ENCODE measurements around the gene ABHD14A. TPM values are rescaled to one million over a fixed set of nuclear protein-coding genes. Genes with fewer than 3 reads are reported as not detected.

The ABHD14A gene
- total and polyA plus RNA-seq, 2 of the 4 experiments (the other 2 are of a cell fraction): 3.4 to 10.0 TPM

GRCh38 chr3:51934139-51934850 lies 40.6 kb upstream of the ABHD14A start:
- H2BK20ac ChIP-seq (ENCODE audit: low read depth, low read length): no peak overlapping the region
- no CpG with 5 or more reads among the region's 11 CpGs for WGBS, 2 experiments (ENCODE audit: extremely low coverage in 2 of 2, insufficient read length in 1 of 2)
- H3K36me3 ChIP-seq (ENCODE audit: control insufficient read depth, insufficient read depth, low read length): peaks cover 59% of the 10 kb centered on the region
- no TSS peak for BruUV-seq (replicated peaks)
- no peak overlapping the region for H4K8ac ChIP-seq (ENCODE audit: low read depth in 2 of 2, low read length in 2 of 2)
- CTCF ChIA-PET: no interaction called here
- H3K4me2 ChIP-seq (ENCODE audit: low read depth, low read length): no peak overlapping the region
- no peak overlapping the region for H3K23ac ChIP-seq (ENCODE audit: low read depth, low read length)
- H2AK9ac ChIP-seq (replicated peaks; ENCODE audit: low read depth, low read length, poor library complexity): no peak overlapping the region
- dilution Hi-C loops (cut with HindIII; ENCODE audit: low sequenced_read_pairs, unreplicated experiment): no loop called here
- no peaks in the 10 kb centered on the region for H3K4me1 ChIP-seq (ENCODE audit: control insufficient read depth, insufficient read depth, low read length)
- intact Hi-C loops (cut with micrococcal nuclease): no loop called here
- H2BK15ac ChIP-seq (ENCODE audit: low read depth, low read length): no peak overlapping the region
- no peak overlapping the region for H3K18ac ChIP-seq (ENCODE audit: low read depth, low read length)
- H3K9me1 ChIP-seq (ENCODE audit: insufficient read depth, low read length): no peaks in the 10 kb centered on the region
- no peak overlapping the region for H3K56ac ChIP-seq (ENCODE audit: extremely low read depth, insufficient read depth, low read length)
- H3K79me1 ChIP-seq (ENCODE audit: low read depth in 1 of 2, low read length in 2 of 2): peaks cover 4 to 9% of the 10 kb centered on the region in 2 experiments; a peak in 2 of 4 replicates
- in situ Hi-C loops (cut with MboI; ENCODE audit: low sequenced_read_pairs): loop anchor here (25.0 kb wide), 1 partner anchor 547 kb away; the partner anchor contains the start of genes MANF and RBM15B
- no peak overlapping the region for H4K91ac ChIP-seq (ENCODE audit: insufficient read depth, low read depth, low read length)
- no peak overlapping the region for H2AFZ ChIP-seq (replicated peaks; ENCODE audit: low read length, poor library complexity)
- DNase-seq: no peak
- TF ChIP-seq RAD21 (IDR thresholded peaks at IDR 0.05; ENCODE audit: low read length) (no peak), ELK1 (IDR thresholded peaks at IDR 0.05; ENCODE audit: borderline replicate concordance, low read depth, low read length) (no peak), NFE2L2 (IDR thresholded peaks at IDR 0.05; ENCODE audit: low read depth, low read length) (no peak), MAZ (IDR thresholded peaks at IDR 0.05; ENCODE audit: borderline replicate concordance, low read depth, low read length) (no peak), BHLHE40 (IDR thresholded peaks at IDR 0.05; ENCODE audit: low read depth, low read length) (no peak), POLR2A (IDR thresholded peaks at IDR 0.05; ENCODE audit: low read depth, low read length) (no peak), MXI1 (IDR thresholded peaks at IDR 0.05; ENCODE audit: borderline replicate concordance, low read depth, low read length) (no peak), RCOR1 (IDR thresholded peaks at IDR 0.05; ENCODE audit: insufficient replicate concordance, low read length) (no peak), CTCF (conservative IDR thresholded peaks at IDR 0.05; ENCODE audit: low read depth, low read length) (no peak), MAFK (IDR thresholded peaks at IDR 0.05; ENCODE audit: low read depth, low read length) (no peak)
- no peak overlapping the region for H2BK120ac ChIP-seq (ENCODE audit: low read depth, low read length)
- H3K9ac ChIP-seq (ENCODE audit: low read depth, low read length): no peak overlapping the region
- no peaks in the 10 kb centered on the region for H3K9me3 ChIP-seq (ENCODE audit: control insufficient read depth, insufficient read depth, low read length)
- H3K4me3 ChIP-seq (ENCODE audit: insufficient read depth, low read depth, low read length): no peak overlapping the region
- H2AK5ac ChIP-seq (ENCODE audit: low read depth, low read length): no peak overlapping the region
- no peak overlapping the region for H3K14ac ChIP-seq (replicated peaks; ENCODE audit: low read depth, low read length)
- H2BK5ac ChIP-seq (ENCODE audit: low read depth, low read length, poor library complexity, severe bottlenecking): no peak overlapping the region
- POLR2A ChIA-PET (ENCODE audit: unreplicated experiment): no interaction called here
- H4K5ac ChIP-seq (ENCODE audit: low read depth, low read length): no peak overlapping the region
- H3K4ac ChIP-seq (ENCODE audit: low read depth, low read length): no peak overlapping the region
- no peak for ATAC-seq (ENCODE audit: low read depth)
- no peaks in the 10 kb centered on the region for H3K27me3 ChIP-seq (ENCODE audit: control insufficient read depth, insufficient read depth, low read length)
- no peaks in the 10 kb centered on the region; the same call in 1 of the 2 replicates for H4K20me1 ChIP-seq (ENCODE audit: insufficient read depth, low read length)
- H3K27ac ChIP-seq (ENCODE audit: insufficient read depth, low read length): no peak overlapping the region
